ENCODE data around the gene PGM5. TPM values are rescaled to one million over a fixed set of nuclear protein-coding genes. Genes with fewer than 3 reads are reported as not detected.

Gene PGM5
- total and polyA plus RNA-seq, 2 donors from 2014 or later = 16.3 to 53.1 TPM

- intact Hi-C loops (cut with DNase I) = no loop called here
- peak in 3 of 5 donors; percentile 37 to 56 (median 50) for DNase-seq
- no peaks in the 10 kb centered on the region for H3K9me3 ChIP-seq (ENCODE audit: control insufficient read depth in 2 of 3, insufficient read depth in 1 of 3, low read length in 3 of 3)
- H3K4me1 ChIP-seq (ENCODE audit: control insufficient read depth in 2 of 3, insufficient read depth in 2 of 3, low read depth in 1 of 3, low read length in 3 of 3) = peaks cover 0 to 7% (median 0%) of the 10 kb centered on the region in 3 donors
- H3K27ac ChIP-seq (ENCODE audit: low read depth in 2 of 2, low read length in 2 of 2) = no peak overlapping the region
- H3K9ac ChIP-seq (ENCODE audit: low read length in 3 of 3) = no peak overlapping the region
- H3K36me3 ChIP-seq (ENCODE audit: control insufficient read depth in 2 of 3, insufficient read depth in 3 of 3, low read length in 3 of 3) = no peaks in the 10 kb centered on the region
- FAIRE-seq = no peak
- H3K27me3 ChIP-seq (ENCODE audit: control insufficient read depth, insufficient read depth, low read length) = no peaks in the 10 kb centered on the region
- H3K4me3 ChIP-seq (ENCODE audit: low read length in 3 of 3) = no peak overlapping the region
- no peak for TF ChIP-seq CTCF (IDR thresholded peaks at IDR 0.05; ENCODE audit: borderline replicate concordance, extremely low read depth, insufficient read depth)
These were observed 221.6 kb downstream of the PGM5 start for GRCh38 chr9:68577774-68578591.

Other genes starting within 250 kb of the PGM5 start
- 30.4 TPM for gene ZNG1C, start 114.6 kb upstream of the PGM5 start, total RNA-seq
- 15.0 TPM for gene ZNG1C, start 114.6 kb upstream of the PGM5 start, polyA plus RNA-seq (ENCODE audit: insufficient read depth, low read depth, low replicate concordance)
- not detected for gene FOXD4L3, start 53.7 kb upstream of the PGM5 start, total RNA-seq
- not detected for gene FOXD4L3, start 53.7 kb upstream of the PGM5 start, polyA plus RNA-seq (ENCODE audit: insufficient read depth, low read depth, low replicate concordance)
- 111 TPM for gene TMEM252, start 184.3 kb downstream of the PGM5 start, total RNA-seq
- 3.4 TPM for gene TMEM252, start 184.3 kb downstream of the PGM5 start, polyA plus RNA-seq (ENCODE audit: insufficient read depth, low read depth, low replicate concordance)

Data from kidney (tissue), 14 donors.